HG03439 (cell line): ENCODE results near the gene CXXC4.

ENCODE experiments used
- ATAC-seq: cut with Tn5 transposase; IDR thresholded peaks from one replicate; pipeline ENCODE4 v1.9.1; 2021; ENCODE audit warnings: mild to moderate bottlenecking, moderate library complexity; ENCODE audit not compliant: unreplicated experiment

The CXXC4 gene

GRCh38 chr4:104490096-104490769 lies 4.5 kb downstream of the CXXC4 start:
- ATAC-seq: peak; percentile 44

GRCh38 chr4:104489731-104490095 lies 5.0 kb downstream of the CXXC4 start:
- ATAC-seq: peak; percentile 23

GRCh38 chr4:104488151-104488550 lies 6.5 kb downstream of the CXXC4 start:
- no peak for ATAC-seq

- no peak for ATAC-seq
Measured at GRCh38 chr4:104486716-104487504, 7.8 kb downstream of the CXXC4 start.

DNA sequence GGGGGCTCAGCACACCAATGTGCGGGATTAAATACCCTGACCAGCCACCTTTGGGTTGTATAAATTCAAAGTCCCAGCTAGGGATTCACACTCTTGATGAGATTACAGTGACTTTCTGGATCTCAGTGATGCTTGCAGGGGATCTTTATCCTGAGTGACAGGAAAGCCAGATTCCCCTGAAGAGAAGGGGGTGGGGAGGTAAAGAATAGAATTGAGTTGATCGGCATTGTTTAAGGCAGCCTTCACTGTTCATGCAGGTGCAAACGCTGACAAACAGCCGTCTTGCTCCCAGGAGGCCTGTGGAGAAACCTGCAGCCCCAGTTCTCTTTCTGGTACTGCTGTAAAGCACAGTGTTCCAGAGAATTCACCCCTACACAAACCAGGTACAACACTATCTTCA lies 19.0 kb downstream of the CXXC4 start:
- no peak for ATAC-seq

GRCh38 chr4:104472766-104473165 lies 21.9 kb downstream of the CXXC4 start:
- ATAC-seq: no peak

- ATAC-seq: no peak
Measured at GRCh38 chr4:104470770-104471169, 23.9 kb downstream of the CXXC4 start.

DNA sequence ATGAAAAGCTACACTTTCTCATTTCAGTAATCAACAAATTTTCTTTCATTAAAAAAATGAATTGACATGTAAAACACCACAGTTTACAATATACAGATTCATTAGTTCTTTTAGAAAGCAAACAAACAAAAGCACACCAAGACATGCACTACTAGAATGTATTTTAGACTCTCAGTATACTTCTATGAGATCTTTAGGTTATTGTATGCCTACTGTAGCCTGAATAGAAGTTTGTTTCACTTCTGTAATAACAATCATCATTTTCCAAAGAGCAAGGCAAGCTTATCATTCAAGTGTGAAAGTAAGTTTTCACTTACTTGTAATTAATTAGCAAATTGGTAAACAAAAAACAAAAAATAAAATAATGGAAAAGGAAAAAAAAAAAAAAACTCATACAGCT lies 24.9 kb downstream of the CXXC4 start:
- ATAC-seq: no peak

DNA sequence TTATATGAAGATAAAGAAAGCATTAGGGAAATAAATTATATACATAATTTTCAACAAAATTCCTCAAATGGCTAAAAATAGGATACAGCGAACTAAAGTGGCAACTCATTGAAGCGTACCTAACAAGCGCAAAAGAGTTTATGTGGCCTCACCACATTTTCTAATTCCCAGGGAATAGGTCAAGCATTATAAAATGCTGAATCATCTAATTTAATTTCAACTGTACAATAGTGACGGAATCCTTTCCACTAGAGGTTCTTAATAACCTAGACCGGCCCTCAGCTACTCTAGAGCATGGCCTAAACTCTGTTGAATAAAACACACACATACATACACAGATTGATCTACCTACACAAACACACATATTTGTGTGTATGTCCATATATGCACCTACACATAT lies 29.1 kb downstream of the CXXC4 start:
- ATAC-seq: no peak

DNA sequence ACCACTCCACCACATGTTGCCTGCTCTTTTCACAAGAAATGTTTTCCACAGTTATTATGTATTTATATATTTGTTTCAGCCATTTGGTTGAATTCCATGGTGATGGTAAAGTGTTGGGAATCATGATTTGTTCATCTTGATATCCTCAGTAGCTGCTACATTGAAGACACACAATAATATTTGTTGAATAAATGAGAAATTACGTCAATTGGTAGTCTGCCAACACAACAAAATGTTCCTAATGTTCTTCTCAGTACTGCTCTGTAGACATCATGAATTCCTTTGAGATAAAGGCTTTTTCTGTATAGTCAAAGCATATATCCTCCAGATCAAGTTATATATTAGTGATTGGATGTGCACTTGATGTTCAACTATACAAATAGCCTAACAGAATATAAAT lies 29.5 kb downstream of the CXXC4 start:
- no peak for ATAC-seq

- no peak for ATAC-seq
Measured at GRCh38 chr4:104462641-104463040, 32.1 kb downstream of the CXXC4 start.

- peak; percentile 51 for ATAC-seq
Measured at GRCh38 chr4:104457308-104457981, 37.2 kb downstream of the CXXC4 start.

DNA sequence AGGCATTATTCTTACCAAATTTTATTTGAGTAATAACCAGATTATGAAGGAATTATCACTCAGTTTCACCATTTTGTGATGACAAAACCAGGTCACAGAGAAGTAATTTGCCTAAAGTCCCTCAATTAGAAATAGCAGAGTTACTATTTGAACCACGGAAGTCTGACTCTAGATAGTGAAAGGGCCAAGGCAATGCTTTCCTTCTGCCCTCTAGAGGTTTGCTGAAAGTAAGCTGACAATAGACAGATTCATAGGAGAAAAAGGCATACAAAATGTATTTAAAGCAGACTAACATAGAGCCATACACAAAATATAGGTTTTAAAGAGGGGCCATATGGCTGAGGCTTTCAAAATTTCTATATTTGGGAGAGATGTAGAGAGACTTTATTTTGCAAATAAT lies 43.1 kb downstream of the CXXC4 start:
- peak; percentile 53 for ATAC-seq

DNA sequence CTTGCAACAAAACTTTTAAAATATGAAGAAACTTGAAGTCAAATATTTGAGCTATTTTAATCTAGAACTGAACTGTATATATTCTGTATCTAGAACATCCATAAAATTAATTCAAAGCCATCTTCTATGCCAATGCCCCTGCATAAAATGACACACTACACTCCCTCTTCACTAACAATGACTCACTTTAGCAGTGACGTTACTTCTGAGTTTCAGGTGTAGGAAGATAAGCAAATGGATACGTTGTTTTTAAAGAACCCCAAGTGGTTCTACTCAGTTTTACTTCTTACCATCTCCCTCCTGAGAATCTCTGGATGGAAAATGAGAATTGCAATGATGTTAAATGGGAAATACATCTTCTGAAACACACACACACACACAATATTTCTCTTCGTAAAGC lies 45.2 kb downstream of the CXXC4 start:
- ATAC-seq: no peak

- ATAC-seq: no peak
Measured at GRCh38 chr4:104447294-104447693, 47.4 kb downstream of the CXXC4 start.

GRCh38 chr4:104446431-104447278 lies 48.0 kb downstream of the CXXC4 start:
- ATAC-seq: no peak

DNA sequence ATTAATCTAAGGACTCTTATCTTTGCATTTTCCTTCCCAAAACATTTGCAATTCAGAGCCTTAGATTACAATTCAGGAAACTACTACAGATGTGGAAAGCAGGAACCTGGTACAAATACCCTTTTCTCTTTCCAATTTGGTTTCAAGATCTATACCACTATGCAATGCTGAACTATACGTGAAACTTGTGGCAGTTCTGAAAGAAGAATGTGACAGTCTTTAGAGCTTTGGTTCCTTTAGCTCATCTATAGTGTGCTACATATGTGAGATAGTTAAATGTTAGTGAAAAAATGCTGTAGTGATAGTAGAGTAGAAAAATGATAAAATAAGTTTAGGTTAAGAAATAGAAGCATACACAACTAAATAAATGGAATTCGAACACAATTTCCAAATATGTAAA lies 50.0 kb downstream of the CXXC4 start:
- ATAC-seq: no peak

DNA sequence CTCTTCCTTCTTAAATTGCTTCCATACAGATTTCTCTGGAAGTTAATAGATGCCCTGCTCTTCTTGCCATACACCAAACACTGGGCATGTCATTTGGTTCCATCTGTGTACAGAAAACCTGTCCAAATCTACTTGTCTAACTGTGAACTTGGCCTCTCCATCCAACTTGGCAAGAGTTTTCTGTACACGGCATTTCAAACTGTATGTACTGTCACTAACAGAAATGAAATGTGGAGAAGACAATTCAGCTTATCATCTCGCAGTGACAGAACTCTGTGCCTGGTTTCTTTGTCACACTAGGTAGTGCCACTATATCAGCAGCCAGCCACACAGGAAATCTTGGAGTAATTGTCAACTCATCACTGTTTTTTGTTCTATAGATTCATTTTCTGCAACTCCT lies 58.2 kb downstream of the CXXC4 start:
- ATAC-seq: no peak

GRCh38 chr4:104429150-104429741 lies 65.4 kb downstream of the CXXC4 start:
- ATAC-seq: no peak

DNA sequence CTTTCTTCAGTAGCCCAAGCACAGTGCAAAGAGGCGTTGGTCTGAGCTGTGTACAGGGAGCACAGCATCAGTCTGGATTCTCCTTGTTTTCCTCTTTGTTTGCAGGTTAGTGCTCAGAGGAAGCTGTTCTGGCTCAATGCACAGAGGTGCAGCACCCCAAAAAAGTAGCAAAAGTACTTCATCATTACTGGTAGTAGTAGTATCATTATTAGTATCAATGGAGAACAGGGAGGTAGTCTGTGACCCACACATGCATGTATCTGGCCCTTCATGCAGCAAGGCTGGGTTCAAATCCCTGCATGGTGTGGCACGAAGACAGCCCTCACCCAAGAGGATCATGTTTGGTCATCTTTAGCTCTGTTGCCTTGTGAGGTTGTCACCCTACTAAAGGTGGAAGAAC lies 68.7 kb downstream of the CXXC4 start:
- ATAC-seq: no peak

- ATAC-seq: no peak
Measured at GRCh38 chr4:104424989-104425388, 69.7 kb downstream of the CXXC4 start.
